HepG2 (cell line): ENCODE results near the gene FMO2. TPM values are rescaled to one million over a fixed set of nuclear protein-coding genes. Genes with fewer than 3 reads are reported as not detected.

ENCODE experiments used
- ATAC-seq: fragments of 200-7000 bp; cut with Tn5 transposase; 3 replicates; pipeline ENCODE4 v1.9.1; 2020; ENCODE audit warnings: mild to moderate bottlenecking, moderate library complexity
- BruUV-seq: library from RNA; stranded (reverse); fragments of 400-500 nt; replicated peaks from 2 replicates; lab custom pipeline; 2021; lab: Mats Ljungman, UMichigan
- CTCF ChIA-PET: fragments of 300-600 bp; formaldehyde crosslinking; extraction: SDS; loops from one replicate; lab custom pipeline; 2021; ENCODE audit warnings: low total read pairs, inconsistent platforms, low intra/inter-chr PET ratio; lab: Yijun Ruan, JAX
- POLR2A ChIA-PET: fragments of 350-600 bp; sonication (Branson Sonifier 250); formaldehyde crosslinking; loops from one replicate; lab custom pipeline; 2020; ENCODE audit warnings: antibody characterized with exemption, inconsistent platforms; lab: Yijun Ruan, JAX
- DNase-seq: peaks from one replicate; pipeline ENCODE4 v3.0.0-alpha.2; 2015; ENCODE audit warnings: low spot score
- FAIRE-seq: peaks from 3 replicates; lab custom pipeline; 2011; peaks lifted over from hg19 to GRCh38; lab: Jason Lieb, UNC
- H2AFZ ChIP-seq: one replicate; pipeline ENCODE4 v1.6.1; 2011; ENCODE audit warnings: low read length, inconsistent platforms
- H3K27ac ChIP-seq: fragments of 300-600 bp; 3 replicates; pipeline ENCODE4 v1.8.0; 2011; ENCODE audit warnings: mixed run types, mild to moderate bottlenecking, mixed read lengths, low read length, inconsistent platforms; ENCODE audit not compliant: insufficient read depth; ENCODE audit errors: extremely low read length
- H3K27me3 ChIP-seq, 2 experiments: fragments of 200-600 bp in 1 of 2; 2 replicates in 1 of 2; 3 replicates in 1 of 2; pipeline versions ENCODE4 v1.6.0 to v1.8.0; 2011; ENCODE audit warnings: low read length in 2 of 2, mild to moderate bottlenecking in 2 of 2, moderate library complexity in 2 of 2, inconsistent platforms in 1 of 2; ENCODE audit not compliant: insufficient read depth in 2 of 2, control insufficient read depth in 1 of 2
- H3K36me3 ChIP-seq, 2 experiments: fragments of 200-600 bp in 1 of 2; replicated peaks in 1 of 2; 2 replicates in 1 of 2; 3 replicates in 1 of 2; pipeline versions ENCODE4 v1.5.1 to v1.8.0; 2011; ENCODE audit warnings: low read length in 2 of 2, inconsistent platforms in 1 of 2; ENCODE audit not compliant: insufficient read depth in 2 of 2, control insufficient read depth in 1 of 2
- H3K4me1 ChIP-seq: 2 replicates; pipeline ENCODE4 v1.5.1; 2012; ENCODE audit warnings: low read length, inconsistent platforms; ENCODE audit not compliant: insufficient read depth
- H3K4me2 ChIP-seq: 2 replicates; pipeline ENCODE4 v1.6.0; 2011; ENCODE audit warnings: low read depth, low read length, inconsistent platforms
- H3K4me3 ChIP-seq, 3 experiments: fragments of 200-600 bp in 1 of 3; sonication (generic), shearing (Covaris generic) in 1 of 3; replicated peaks in 1 of 3; 2 replicates each; pipeline ENCODE4 v1.5.1; 2011 to 2016; ENCODE audit warnings: low read length in 3 of 3, inconsistent platforms in 2 of 3, low read depth in 2 of 3, mild to moderate bottlenecking in 2 of 3, control low read depth in 1 of 3, mixed read lengths in 1 of 3; ENCODE audit not compliant: insufficient read depth in 1 of 3
- H3K79me2 ChIP-seq: one replicate; pipeline ENCODE4 v1.6.1; 2011; ENCODE audit warnings: low read length, inconsistent platforms; ENCODE audit not compliant: insufficient read depth
- H3K9ac ChIP-seq: 2 replicates; pipeline ENCODE4 v1.6.0; 2011; ENCODE audit warnings: mild to moderate bottlenecking, low read depth, low read length, inconsistent platforms; ENCODE audit not compliant: insufficient read depth
- H3K9me3 ChIP-seq: 2 replicates; pipeline ENCODE4 v1.5.1; 2012; ENCODE audit warnings: mild to moderate bottlenecking, low read length
- H4K20me1 ChIP-seq: 2 replicates; pipeline ENCODE4 v1.6.0; 2011; ENCODE audit warnings: inconsistent platforms, mild to moderate bottlenecking, low read length, moderate library complexity; ENCODE audit not compliant: insufficient read depth
- ELF4 ChIP-seq: sonication (generic); formaldehyde crosslinking; IDR thresholded peaks from 2 replicates; pipeline ENCODE4 v1.5.0; 2020; ENCODE audit warnings: missing genetic modification reagents, mild to moderate bottlenecking, moderate library complexity, borderline replicate concordance
- ESRRA ChIP-seq: sonication (generic); formaldehyde crosslinking; IDR thresholded peaks from 2 replicates; pipeline ENCODE4 v1.5.1; 2020; ENCODE audit warnings: mild to moderate bottlenecking, low read depth, missing genetic modification reagents
- GTF3A ChIP-seq: sonication (generic); formaldehyde crosslinking; conservative IDR thresholded peaks from 2 replicates; pipeline ENCODE4 v1.4.0; 2020; ENCODE audit warnings: mild to moderate bottlenecking, missing genetic modification reagents
- HOXA5 ChIP-seq: sonication (generic); formaldehyde crosslinking; IDR thresholded peaks from 2 replicates; pipeline ENCODE4 v1.4.0; 2020; ENCODE audit warnings: missing genetic modification reagents
- NCOA5 ChIP-seq: sonication (generic); formaldehyde crosslinking; IDR thresholded peaks from 2 replicates; pipeline ENCODE4 v1.4.0; 2020; ENCODE audit warnings: missing genetic modification reagents
- RBM39 ChIP-seq: fragments of 200-400 bp; formaldehyde crosslinking; IDR thresholded peaks from one replicate; pipeline ENCODE4 v1.6.1; 2018; ENCODE audit warnings: antibody characterized with exemption, mild to moderate bottlenecking, low read depth, low read length; ENCODE audit not compliant: poor library complexity, severe bottlenecking
- RCOR2 ChIP-seq: IDR thresholded peaks from 2 replicates; pipeline ENCODE4 v1.6.1; 2016; ENCODE audit warnings: missing biosample characterization, missing genetic modification reagents
- ZHX2 ChIP-seq, 2 experiments: sonication (generic) in 1 of 2; formaldehyde crosslinking in 1 of 2; IDR thresholded peaks; 2 replicates each; pipeline versions ENCODE4 v1.6.1 to v1.9.0; 2014 to 2022; ENCODE audit warnings: antibody characterized with exemption in 1 of 2, borderline replicate concordance in 1 of 2, inconsistent platforms in 1 of 2, low read depth in 1 of 2, missing genetic modification reagents in 1 of 2
- ZNF274 ChIP-seq: sonication (generic); formaldehyde crosslinking; IDR thresholded peaks from 2 replicates; pipeline ENCODE4 v1.5.1; 2020; ENCODE audit warnings: mild to moderate bottlenecking, missing genetic modification reagents
- ZNF782 ChIP-seq: sonication (generic); formaldehyde crosslinking; IDR thresholded peaks from 2 replicates; pipeline ENCODE4 v1.4.0; 2020; ENCODE audit warnings: missing genetic modification reagents, mild to moderate bottlenecking, borderline replicate concordance
- WGBS: methylation state at CpG from one replicate; pipeline ENCODE4 v1.1.6; 2017; ENCODE audit warnings: low lambda C conversion rate; 5-methylcytosine and 5-hydroxymethylcytosine counted together
- in situ Hi-C: cut with HindIII; loops from 2 replicates; pipeline ENCODE4 v1.10.0; 2017; ENCODE audit warnings: low pct_unique_long_range_greater_than_20kb; ENCODE audit not compliant: extremely low pct_ligation_motif_present
- intact Hi-C: fragments of 100-400 bp; cut with micrococcal nuclease; formaldehyde crosslinking; loops from one replicate; pipeline ENCODE4 v1.10.0; 2022; ENCODE audit not compliant: unreplicated experiment
- polyA plus RNA-seq, 8 experiments: library from polyadenylated mRNA; depleted of rRNA in 3 of 8; stranded (reverse) in 7 of 8; unstranded in 1 of 8; fragments of >200 nt; fragmentation: Illumina TruSeq in 4 of 8; extraction: Trizol in 4 of 8; gene quantifications; 2 replicates each; pipeline versions ENCODE4 v1.2.1 to v1.2.3, GENCODE V29; 2011 to 2016; ENCODE audit warnings: low read depth in 4 of 8, missing spikeins in 1 of 8, mixed read lengths in 1 of 8; ENCODE audit not compliant: insufficient read depth in 1 of 8
- total RNA-seq, 5 experiments: library from RNA; depleted of rRNA; stranded (reverse); fragments of >200 nt; fragmentation: Illumina TruSeq; extraction: Trizol; gene quantifications; 2 replicates each; pipeline ENCODE4 v1.2.3, GENCODE V29; 2016; ENCODE audit warnings: low read depth in 1 of 5

FMO2 gene
- total and polyA plus RNA-seq, 2 of the 13 experiments (the other 11 are each of a cell fraction or from before 2014, with no cell fraction given): not detected

- TF ChIP-seq ESRRA (CRISPR knock-in tag): no peak
- WGBS: 39% methylated on average over 5 of the region's 5 CpGs
- no peaks in the 10 kb centered on the region for H3K9me3 ChIP-seq
- H3K79me2 ChIP-seq: no peaks in the 10 kb centered on the region
- H3K4me3 ChIP-seq: no peak overlapping the region
- no peak overlapping the region for H3K9ac ChIP-seq
- H3K36me3 ChIP-seq: no peaks in the 10 kb centered on the region
- H3K27ac ChIP-seq: no peak overlapping the region
- no peaks in the 10 kb centered on the region for H3K4me1 ChIP-seq
- DNase-seq (no peak), FAIRE-seq (no peak), ATAC-seq (no peak)
- intact Hi-C loops: no loop called here
- H3K4me2 ChIP-seq: no peak overlapping the region
- H2AFZ ChIP-seq: no peak overlapping the region
- in situ Hi-C loops: no loop called here
- CTCF ChIA-PET: no interaction called here
- no TSS peak for BruUV-seq
- no peaks in the 10 kb centered on the region for H3K27me3 ChIP-seq
- POLR2A ChIA-PET: no interaction called here
- H4K20me1 ChIP-seq: no peaks in the 10 kb centered on the region
Observed at GRCh38 chr1:171204296-171204695, 19.2 kb downstream of the FMO2 start.

- FAIRE-seq (no peak), DNase-seq (no peak), ATAC-seq (no peak)
- CTCF ChIA-PET: no interaction called here
- Histone ChIP-seq H3K27ac (no peak overlapping the region), H3K4me1 (no peaks in the 10 kb centered on the region; the same call in 1 of the 2 replicates), H3K4me3 (no peak overlapping the region), H3K9ac (no peak overlapping the region), H3K9me3 (no peaks in the 10 kb centered on the region), H3K36me3 (no peaks in the 10 kb centered on the region), H3K79me2 (no peaks in the 10 kb centered on the region), H2AFZ (no peak overlapping the region), H3K27me3 (no peaks in the 10 kb centered on the region), H3K4me2 (no peak overlapping the region), H4K20me1 (no peaks in the 10 kb centered on the region)
- intact Hi-C loops: no loop called here
- no TSS peak for BruUV-seq
- POLR2A ChIA-PET: no interaction called here
- in situ Hi-C loops: no loop called here
- TF ChIP-seq HOXA5 (CRISPR knock-in tag) (no peak), ELF4 (no peak), RBM39 (no peak), NCOA5 (CRISPR knock-in tag) (no peak), GTF3A (CRISPR knock-in tag) (no peak), ZNF782 (CRISPR knock-in tag) (no peak), RCOR2 (CRISPR knock-in tag) (no peak), ZHX2 (IDR thresholded peaks at IDR 0.05; ENCODE audit: low read depth) (no peak), ZHX2 (CRISPR knock-in tag; IDR thresholded peaks at IDR 0.05; ENCODE audit: borderline replicate concordance) (no peak), ZNF274 (CRISPR knock-in tag) (no peak)
- 23% methylated on average over 3 of the region's 3 CpGs for WGBS
Observed at GRCh38 chr1:171206204-171206977, 21.3 kb downstream of the FMO2 start.
